ENCODE measurements around the gene CAMTA2. TPM values are rescaled to one million over a fixed set of nuclear protein-coding genes. Genes with fewer than 3 reads are reported as not detected.
"Not testable (repeated sequence)": the region's sequence is repeated elsewhere in the genome, so short reads cannot be mapped to it uniquely, and the experiment has no call there.

Gene CAMTA2
- total and polyA plus RNA-seq, 7 donors: 30.3 to 60.8 (median 48.4) TPM

DNA sequence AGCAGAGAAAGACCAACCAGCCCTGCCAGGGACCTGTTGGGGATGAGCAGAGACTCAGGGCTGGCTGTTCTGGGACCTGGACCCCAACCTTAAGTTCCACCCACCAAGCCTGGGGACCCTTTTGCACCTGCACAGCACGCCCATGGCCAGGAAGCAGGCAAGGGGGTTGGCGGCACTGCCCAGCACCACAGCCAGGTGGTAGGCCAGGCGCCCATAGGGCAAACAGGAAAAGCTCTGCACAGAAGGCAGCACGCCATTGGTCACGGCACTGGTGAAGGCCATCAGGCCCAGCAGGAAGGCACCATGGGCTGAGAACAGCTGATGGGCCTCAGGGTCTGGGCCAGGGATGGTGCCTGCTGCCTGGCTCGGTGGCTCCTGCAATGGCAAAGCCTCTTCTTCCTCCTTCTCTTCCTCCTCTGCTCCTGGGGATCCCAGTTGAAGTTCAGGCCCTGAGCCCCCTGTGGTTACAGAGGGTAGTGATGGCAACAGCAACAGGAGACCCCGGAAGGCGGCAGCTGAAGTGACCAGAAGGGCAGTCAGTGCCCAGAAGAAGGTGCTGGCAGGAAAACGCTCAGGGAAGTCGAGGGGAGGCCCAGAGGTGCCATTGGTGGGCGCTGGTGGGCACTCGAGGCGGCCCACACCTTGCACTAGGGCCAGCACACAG lies 46.0 kb upstream of the CAMTA2 start:
- DNase-seq: no peak
- Histone ChIP-seq H3K4me1 (no peaks in the 10 kb centered on the region), H3K27ac (no peak overlapping the region), H3K4me3 (no peak overlapping the region), H3K9me3 (no peaks in the 10 kb centered on the region), H3K36me3 (ENCODE audit: insufficient read depth in 1 of 2, low read depth in 1 of 2) (no peaks in the 10 kb centered on the region), H3K27me3 (ENCODE audit: insufficient read depth in 3 of 3, low read length in 2 of 3) (peaks cover 0 to 11% (median 0%) of the 10 kb centered on the region in 3 donors)
- intact Hi-C loops (cut with DNase I): no loop called here
- TF ChIP-seq, protein P1, sequence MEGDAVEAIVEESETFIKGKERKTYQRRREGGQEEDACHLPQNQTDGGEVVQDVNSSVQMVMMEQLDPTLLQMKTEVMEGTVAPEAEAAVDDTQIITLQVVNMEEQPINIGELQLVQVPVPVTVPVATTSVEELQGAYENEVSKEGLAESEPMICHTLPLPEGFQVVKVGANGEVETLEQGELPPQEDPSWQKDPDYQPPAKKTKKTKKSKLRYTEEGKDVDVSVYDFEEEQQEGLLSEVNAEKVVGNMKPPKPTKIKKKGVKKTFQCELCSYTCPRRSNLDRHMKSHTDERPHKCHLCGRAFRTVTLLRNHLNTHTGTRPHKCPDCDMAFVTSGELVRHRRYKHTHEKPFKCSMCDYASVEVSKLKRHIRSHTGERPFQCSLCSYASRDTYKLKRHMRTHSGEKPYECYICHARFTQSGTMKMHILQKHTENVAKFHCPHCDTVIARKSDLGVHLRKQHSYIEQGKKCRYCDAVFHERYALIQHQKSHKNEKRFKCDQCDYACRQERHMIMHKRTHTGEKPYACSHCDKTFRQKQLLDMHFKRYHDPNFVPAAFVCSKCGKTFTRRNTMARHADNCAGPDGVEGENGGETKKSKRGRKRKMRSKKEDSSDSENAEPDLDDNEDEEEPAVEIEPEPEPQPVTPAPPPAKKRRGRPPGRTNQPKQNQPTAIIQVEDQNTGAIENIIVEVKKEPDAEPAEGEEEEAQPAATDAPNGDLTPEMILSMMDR (IDR thresholded peaks at IDR 0.05): no peak
- no peak for ATAC-seq
- 80 to 89% (median 89%) methylated on average over 13 of the region's 13 CpGs for WGBS, 3 donors

DNA sequence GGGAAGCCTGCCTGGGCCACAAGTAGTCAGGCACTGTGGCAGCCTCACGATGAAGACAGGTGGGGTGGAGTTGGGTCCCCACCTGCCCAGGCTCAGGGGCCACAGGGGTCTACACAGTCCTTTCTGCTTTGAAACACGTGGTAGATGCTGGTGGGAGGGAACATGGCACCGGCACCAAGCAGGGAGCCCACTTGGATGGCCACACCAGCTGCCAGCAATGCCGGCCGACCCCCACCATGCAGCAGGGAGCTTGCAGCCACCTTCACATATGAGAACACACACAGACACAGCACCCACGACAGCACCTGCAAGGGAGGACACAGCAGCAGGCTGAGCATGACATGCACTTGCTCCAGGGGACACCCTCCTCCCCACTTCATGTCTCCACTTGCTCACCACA lies 45.4 kb upstream of the CAMTA2 start:
- 86 to 95% (median 92%) methylated on average over 6 of the region's 6 CpGs for WGBS, 3 donors
- no peak for DNase-seq
- Histone ChIP-seq H3K27me3 (ENCODE audit: insufficient read depth in 3 of 3, low read length in 2 of 3) (peaks cover 0 to 11% (median 0%) of the 10 kb centered on the region in 3 donors), H3K9me3 (no peaks in the 10 kb centered on the region), H3K4me1 (no peaks in the 10 kb centered on the region), H3K4me3 (no peak overlapping the region), H3K27ac (no peak overlapping the region), H3K36me3 (ENCODE audit: insufficient read depth in 1 of 2, low read depth in 1 of 2) (no peaks in the 10 kb centered on the region)
- TF ChIP-seq, protein P1 (IDR thresholded peaks at IDR 0.05): no peak
- ATAC-seq: no peak
- intact Hi-C loops (cut with DNase I): no loop called here

DNA sequence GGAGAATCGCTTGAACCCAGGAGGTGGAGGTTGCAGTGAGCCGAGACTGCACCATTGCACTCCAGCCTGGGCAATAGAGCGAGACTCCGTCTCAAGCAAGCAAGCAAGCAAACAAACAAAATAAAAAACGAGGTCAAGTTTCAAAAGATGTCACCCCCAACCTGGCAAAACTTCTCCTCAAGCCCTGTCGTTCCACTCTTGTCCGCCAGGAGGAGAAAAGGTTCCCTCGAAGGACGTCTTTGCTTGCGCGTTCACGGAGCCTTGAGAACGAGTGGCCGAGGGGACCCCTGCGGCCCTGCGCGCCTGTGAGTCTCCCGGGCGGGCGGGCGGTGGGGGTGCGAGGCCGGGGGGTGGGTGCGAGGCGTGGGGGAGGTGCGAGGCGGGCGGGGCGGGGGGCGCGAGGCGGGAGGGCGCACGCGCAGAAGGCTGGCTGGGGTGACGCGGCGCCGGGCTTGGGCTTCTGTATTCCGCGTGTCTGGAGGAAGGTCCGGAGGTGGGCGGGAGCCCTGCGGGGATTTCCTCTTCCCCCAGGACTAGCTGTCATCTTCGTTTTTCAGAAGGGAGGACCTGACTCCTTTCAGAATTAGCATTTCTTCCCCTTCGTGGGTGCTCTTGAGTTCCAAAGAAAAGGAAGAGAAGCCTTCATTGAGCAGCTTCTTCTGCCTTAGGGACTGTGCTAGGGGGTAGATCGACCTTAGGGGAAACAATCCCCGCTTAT lies 44.0 kb upstream of the CAMTA2 start:
- peak overlapping the region; percentile 54 for H3K4me3 ChIP-seq
- TF ChIP-seq, protein P1 (IDR thresholded peaks at IDR 0.05): peak; percentile 77
- H3K27me3 ChIP-seq (ENCODE audit: insufficient read depth in 3 of 3, low read length in 2 of 3): peaks cover 0 to 11% (median 0%) of the 10 kb centered on the region in 3 donors
- H3K36me3 ChIP-seq (ENCODE audit: insufficient read depth in 1 of 2, low read depth in 1 of 2): no peaks in the 10 kb centered on the region
- no peaks in the 10 kb centered on the region for H3K9me3 ChIP-seq
- H3K4me1 ChIP-seq: peaks cover under 1% of the 10 kb centered on the region
- ATAC-seq (peak; percentile 45 to 64 (median 54)), DNase-seq (peak; percentile 77 to 83)
- intact Hi-C loops (cut with DNase I): no loop called here
- 3 to 6% (median 3%) methylated on average over 37 to 48 of the region's 48 CpGs for WGBS, 3 donors
- H3K27ac ChIP-seq: no peak overlapping the region

DNA sequence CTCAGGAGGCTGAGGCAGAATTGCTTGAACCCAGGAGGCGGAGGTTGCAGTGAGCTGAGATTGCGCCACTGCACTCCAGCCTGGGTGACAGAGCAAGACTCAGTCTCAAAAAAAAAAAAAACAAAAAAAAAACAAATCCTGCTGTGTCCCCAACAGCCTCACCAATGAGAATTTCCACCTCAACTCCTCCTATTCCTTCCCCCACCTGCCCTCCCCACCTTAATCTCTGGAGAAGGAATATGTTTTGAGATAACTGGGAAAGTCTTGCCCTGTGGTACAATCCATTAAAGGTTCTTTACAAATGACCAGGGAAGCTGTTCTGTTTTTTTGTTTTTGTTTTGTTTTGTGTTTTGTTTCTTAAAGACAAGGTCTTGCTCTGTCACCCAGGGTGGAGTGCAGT lies 42.7 kb upstream of the CAMTA2 start:
- 88 to 100% (median 88%) methylated on average over 1 to 2 of the region's 2 CpGs for WGBS, 3 donors
- intact Hi-C loops (cut with DNase I): not testable (repeated sequence)

DNA sequence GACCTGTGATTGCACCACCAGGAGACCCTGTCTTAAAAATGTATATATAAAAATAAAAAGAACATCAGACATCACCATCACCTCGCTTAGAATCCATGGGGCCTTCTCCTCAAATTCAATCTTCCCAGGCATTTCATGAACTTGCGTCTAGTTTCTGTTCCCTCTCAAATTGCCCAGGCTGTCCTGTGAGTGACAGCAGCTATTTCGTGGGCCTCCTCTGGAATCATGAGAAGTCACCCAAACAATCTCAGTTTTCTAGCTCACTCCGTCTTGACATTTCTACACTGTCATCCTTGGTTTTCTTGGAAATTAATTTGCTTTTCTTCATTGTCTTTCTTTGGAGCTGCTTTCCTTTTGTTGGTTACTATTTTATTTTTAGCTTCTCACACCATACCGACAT lies 40.4 kb upstream of the CAMTA2 start:
- intact Hi-C loops (cut with DNase I): no loop called here
- ATAC-seq: no peak

More for the DNA sequence above, 42.7 kb upstream of the CAMTA2 start:
- H3K36me3 ChIP-seq (ENCODE audit: insufficient read depth in 1 of 2, low read depth in 1 of 2); H3K27me3 ChIP-seq (ENCODE audit: insufficient read depth in 3 of 3, low read length in 2 of 3); ATAC-seq; DNase-seq; H3K27ac ChIP-seq; H3K9me3 ChIP-seq; H3K4me3 ChIP-seq: not testable (repeated sequence)
- peaks cover 11% of the 10 kb centered on the region for H3K4me1 ChIP-seq

More for the DNA sequence above, 40.4 kb upstream of the CAMTA2 start:
- H3K36me3 ChIP-seq (ENCODE audit: insufficient read depth in 1 of 2, low read depth in 1 of 2): peaks cover 2 to 26% of the 10 kb centered on the region in 2 donors
- H3K9me3 ChIP-seq: no peaks in the 10 kb centered on the region
- no peak overlapping the region for H3K4me3 ChIP-seq
- 53 to 62% (median 58%) methylated on average over 5 of the region's 5 CpGs for WGBS, 3 donors
- H3K27me3 ChIP-seq (ENCODE audit: insufficient read depth in 3 of 3, low read length in 2 of 3): no peaks in the 10 kb centered on the region
- H3K27ac ChIP-seq: no peak overlapping the region
- peaks cover 11% of the 10 kb centered on the region for H3K4me1 ChIP-seq
- TF ChIP-seq, protein P1 (IDR thresholded peaks at IDR 0.05): no peak
- DNase-seq: no peak
